ENCODE data around the gene ST6GALNAC4. TPM values are rescaled to one million over a fixed set of nuclear protein-coding genes. Genes with fewer than 3 reads are reported as not detected.
A peak's percentile ranks its signal among the peaks of the same experiment; 100 is the strongest.

ST6GALNAC4 gene
- total RNA-seq, 1 donor from 2014 or later = 21.4 TPM

DNA sequence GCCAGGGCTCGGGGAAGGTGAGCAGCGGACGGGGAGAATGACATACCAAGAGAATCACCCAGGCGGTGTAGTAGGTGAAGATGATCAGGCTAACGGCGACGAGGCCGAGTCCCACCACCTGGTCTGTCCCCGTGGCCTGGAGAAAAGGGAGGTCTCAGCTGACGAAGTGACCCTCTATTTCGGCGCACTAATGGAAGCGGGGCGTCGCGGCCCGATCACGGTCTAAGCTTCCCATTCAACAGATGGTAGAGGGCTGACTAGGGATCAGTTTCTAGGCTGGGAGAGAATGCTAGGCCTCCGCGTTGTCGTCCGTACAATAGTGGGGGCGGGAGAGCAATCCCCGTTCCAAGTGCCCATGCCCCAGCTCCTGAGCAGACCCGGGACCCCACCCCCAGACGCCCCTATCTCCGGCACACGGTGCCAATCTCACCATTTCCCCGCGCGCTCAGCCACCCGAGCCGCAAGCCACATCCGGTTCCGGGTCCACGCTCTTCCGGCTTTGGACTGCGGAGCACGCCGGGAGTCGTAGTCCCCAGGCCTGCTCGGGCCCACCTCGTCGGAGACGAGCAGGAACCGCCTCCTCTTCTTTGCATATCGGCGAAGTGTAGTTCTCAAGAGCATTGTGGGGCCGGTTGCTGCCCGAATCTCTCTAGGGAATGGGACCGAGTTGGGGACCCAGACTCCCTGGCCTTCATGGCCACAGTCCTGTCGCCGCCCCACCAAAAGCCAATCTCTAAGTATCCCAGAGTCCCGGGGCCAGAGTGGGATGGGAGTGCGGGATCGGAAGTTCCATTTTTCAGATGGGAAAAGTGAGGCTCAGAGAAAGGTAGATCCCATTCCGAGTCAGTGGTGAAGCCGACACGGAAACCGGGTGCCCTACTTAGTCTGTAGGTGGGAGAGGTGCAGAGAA is 20.8 kb upstream of the ST6GALNAC4 start, which contains the start of gene DPM2:
TSS of gene DPM2 (minus strand) at position 467 of the 910 bp plus-strand sequence. CDS start at position 433, 34 bp downstream.
- H3K4me3 Mint-ChIP-seq (ENCODE audit: unreplicated experiment) = peak within 1 kb of the TSS; percentile 97
- H3K27ac Mint-ChIP-seq (ENCODE audit: unreplicated experiment) = peak within 1 kb of the TSS; percentile 83
- no peaks in the 10 kb centered on the region for H3K9me3 Mint-ChIP-seq (ENCODE audit: unreplicated experiment)
- peak; percentile 90 for DNase-seq (ENCODE audit: extremely low spot score, unreplicated experiment)
- no peaks in the 10 kb centered on the region for H3K27me3 Mint-ChIP-seq (ENCODE audit: unreplicated experiment)
- TF ChIP-seq, protein P1, sequence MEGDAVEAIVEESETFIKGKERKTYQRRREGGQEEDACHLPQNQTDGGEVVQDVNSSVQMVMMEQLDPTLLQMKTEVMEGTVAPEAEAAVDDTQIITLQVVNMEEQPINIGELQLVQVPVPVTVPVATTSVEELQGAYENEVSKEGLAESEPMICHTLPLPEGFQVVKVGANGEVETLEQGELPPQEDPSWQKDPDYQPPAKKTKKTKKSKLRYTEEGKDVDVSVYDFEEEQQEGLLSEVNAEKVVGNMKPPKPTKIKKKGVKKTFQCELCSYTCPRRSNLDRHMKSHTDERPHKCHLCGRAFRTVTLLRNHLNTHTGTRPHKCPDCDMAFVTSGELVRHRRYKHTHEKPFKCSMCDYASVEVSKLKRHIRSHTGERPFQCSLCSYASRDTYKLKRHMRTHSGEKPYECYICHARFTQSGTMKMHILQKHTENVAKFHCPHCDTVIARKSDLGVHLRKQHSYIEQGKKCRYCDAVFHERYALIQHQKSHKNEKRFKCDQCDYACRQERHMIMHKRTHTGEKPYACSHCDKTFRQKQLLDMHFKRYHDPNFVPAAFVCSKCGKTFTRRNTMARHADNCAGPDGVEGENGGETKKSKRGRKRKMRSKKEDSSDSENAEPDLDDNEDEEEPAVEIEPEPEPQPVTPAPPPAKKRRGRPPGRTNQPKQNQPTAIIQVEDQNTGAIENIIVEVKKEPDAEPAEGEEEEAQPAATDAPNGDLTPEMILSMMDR (IDR thresholded peaks at IDR 0.05) = no peak
- peaks cover 40% of the 10 kb centered on the region for H3K4me1 Mint-ChIP-seq (ENCODE audit: unreplicated experiment)
- peaks cover 12% of the 10 kb centered on the region for H3K36me3 Mint-ChIP-seq (ENCODE audit: unreplicated experiment)

DNA sequence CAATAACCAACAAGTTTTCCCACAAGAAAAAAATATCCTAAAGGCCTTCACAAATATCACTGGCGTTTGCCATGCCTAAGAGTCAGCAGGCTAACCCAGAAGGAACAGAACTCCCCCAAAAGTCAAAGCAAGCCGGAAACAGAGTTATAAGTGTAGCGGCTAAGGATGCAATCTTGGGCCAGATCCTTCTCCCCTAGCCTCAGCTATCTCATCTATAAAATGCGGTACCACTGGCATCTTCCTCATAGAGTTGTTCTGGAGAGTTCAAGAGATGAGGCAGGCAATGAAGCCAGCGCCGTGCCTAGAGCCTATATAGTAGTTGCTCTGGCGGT is 20.2 kb upstream of the ST6GALNAC4 start:
- H3K27me3 Mint-ChIP-seq (ENCODE audit: unreplicated experiment) = no peaks in the 10 kb centered on the region
- TF ChIP-seq, protein P1 (IDR thresholded peaks at IDR 0.05) = no peak
- H3K4me1 Mint-ChIP-seq (ENCODE audit: unreplicated experiment) = peaks cover 34% of the 10 kb centered on the region
- peak overlapping the region; percentile 97 for H3K4me3 Mint-ChIP-seq (ENCODE audit: unreplicated experiment)
- no peak for DNase-seq (ENCODE audit: extremely low spot score, unreplicated experiment)
- H3K27ac Mint-ChIP-seq (ENCODE audit: unreplicated experiment) = peak overlapping the region; percentile 83
- no peaks in the 10 kb centered on the region for H3K9me3 Mint-ChIP-seq (ENCODE audit: unreplicated experiment)
- peaks cover 9% of the 10 kb centered on the region for H3K36me3 Mint-ChIP-seq (ENCODE audit: unreplicated experiment)

DNA sequence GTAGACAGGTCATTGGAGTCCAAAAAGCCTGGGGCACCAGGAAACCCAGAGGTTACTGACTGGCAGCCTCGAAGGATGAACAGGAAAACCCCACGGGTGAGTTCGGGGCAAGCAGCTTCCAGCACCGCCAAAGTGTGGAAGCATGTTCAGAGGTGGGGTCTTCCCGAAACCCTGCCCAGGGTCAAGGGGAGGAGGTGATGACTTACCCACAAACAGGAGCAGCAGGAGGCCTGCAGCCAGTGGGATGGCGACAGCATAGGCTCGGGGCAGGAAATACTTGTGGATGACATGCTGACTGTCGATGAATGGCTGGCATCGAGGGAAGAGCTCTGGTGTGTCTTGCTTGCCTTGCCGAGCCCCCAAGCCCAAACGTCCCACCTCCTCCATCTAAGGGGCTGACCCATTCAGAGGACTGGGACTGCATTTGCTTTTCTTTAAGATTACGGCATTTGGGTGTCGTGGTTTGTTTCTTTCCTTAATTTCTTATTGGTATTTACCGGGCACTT is 19.6 kb upstream of the ST6GALNAC4 start:
- TF ChIP-seq, protein P1 (IDR thresholded peaks at IDR 0.05) = no peak
- Mint-ChIP-seq H3K9me3 (ENCODE audit: unreplicated experiment) (no peaks in the 10 kb centered on the region), H3K4me3 (ENCODE audit: unreplicated experiment) (peak overlapping the region; percentile 97), H3K27ac (ENCODE audit: unreplicated experiment) (peak overlapping the region; percentile 83), H3K36me3 (ENCODE audit: unreplicated experiment) (peaks cover 9% of the 10 kb centered on the region), H3K4me1 (ENCODE audit: unreplicated experiment) (peaks cover 37% of the 10 kb centered on the region), H3K27me3 (ENCODE audit: unreplicated experiment) (no peaks in the 10 kb centered on the region)
- no peak for DNase-seq (ENCODE audit: extremely low spot score, unreplicated experiment)

DNA sequence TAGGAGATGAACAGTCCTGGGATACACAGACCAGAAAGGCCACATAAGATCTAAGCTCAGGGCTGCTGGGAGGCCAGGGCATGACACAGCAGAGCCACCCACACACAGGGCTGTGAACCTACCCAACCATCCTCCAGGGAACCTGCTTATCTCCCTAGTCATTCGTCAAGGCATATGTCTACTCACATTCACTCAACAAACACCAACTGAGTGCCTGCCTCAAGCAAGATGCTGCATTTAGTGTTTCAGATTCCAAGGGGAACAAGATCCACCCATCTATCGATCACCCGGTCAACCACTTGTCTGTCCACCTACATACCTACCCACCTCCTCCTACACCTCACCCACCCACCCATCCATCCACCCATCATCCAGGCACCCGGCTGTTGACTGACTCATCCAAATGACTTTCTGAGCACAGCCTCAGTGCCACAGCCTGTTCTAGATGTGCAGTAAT is 19.0 kb upstream of the ST6GALNAC4 start:
- Mint-ChIP-seq H3K27ac (ENCODE audit: unreplicated experiment) (no peak overlapping the region), H3K4me1 (ENCODE audit: unreplicated experiment) (peaks cover 43% of the 10 kb centered on the region), H3K4me3 (ENCODE audit: unreplicated experiment) (peak overlapping the region; percentile 97), H3K36me3 (ENCODE audit: unreplicated experiment) (peaks cover 4% of the 10 kb centered on the region), H3K9me3 (ENCODE audit: unreplicated experiment) (no peaks in the 10 kb centered on the region), H3K27me3 (ENCODE audit: unreplicated experiment) (no peaks in the 10 kb centered on the region)
- DNase-seq (ENCODE audit: extremely low spot score, unreplicated experiment) = no peak
- TF ChIP-seq, protein P1 (IDR thresholded peaks at IDR 0.05) = no peak

DNA sequence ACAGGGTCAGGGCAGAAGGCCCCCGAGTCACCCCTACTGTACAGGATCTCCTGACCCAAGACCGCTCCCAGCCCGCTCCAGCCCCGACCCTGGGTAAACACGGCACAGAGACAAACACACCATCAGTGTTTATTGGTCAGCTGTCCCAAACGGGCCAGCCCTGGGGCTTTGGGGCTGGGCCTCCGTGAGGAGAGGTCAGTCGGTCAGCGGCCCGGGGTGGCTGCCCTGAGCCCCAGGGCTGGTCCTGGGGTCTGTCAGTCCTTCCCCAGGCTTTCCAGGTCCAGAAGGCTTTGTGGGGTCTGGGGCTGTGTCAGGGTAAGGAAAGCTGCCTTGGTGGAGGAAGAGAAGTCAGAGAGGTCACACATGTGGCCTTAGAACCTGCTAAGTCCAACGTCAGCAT is 18.1 kb upstream of the ST6GALNAC4 start:
- Mint-ChIP-seq H3K4me1 (ENCODE audit: unreplicated experiment) (peaks cover 46% of the 10 kb centered on the region), H3K27ac (ENCODE audit: unreplicated experiment) (no peak overlapping the region)
- TF ChIP-seq, protein P1 (IDR thresholded peaks at IDR 0.05) = no peak

More for the DNA sequence above, 18.1 kb upstream of the ST6GALNAC4 start:
- no peaks in the 10 kb centered on the region for H3K36me3 Mint-ChIP-seq (ENCODE audit: unreplicated experiment)
- no peaks in the 10 kb centered on the region for H3K27me3 Mint-ChIP-seq (ENCODE audit: unreplicated experiment)
- DNase-seq (ENCODE audit: extremely low spot score, unreplicated experiment) = no peak
- H3K4me3 Mint-ChIP-seq (ENCODE audit: unreplicated experiment) = no peak overlapping the region
- no peaks in the 10 kb centered on the region for H3K9me3 Mint-ChIP-seq (ENCODE audit: unreplicated experiment)
